ENCODE data around the gene SNAP91. TPM values are rescaled to one million over a fixed set of nuclear protein-coding genes. Genes with fewer than 3 reads are reported as not detected.

SNAP91 gene
- polyA plus RNA-seq, 1 experiment: not detected

GRCh38 chr6:83711958-83712357 lies 3.1 kb upstream of the SNAP91 start:
- H3K27ac ChIP-seq (ENCODE audit: low read depth, low read length): no peak overlapping the region
- H3K27me3 ChIP-seq (ENCODE audit: control insufficient read depth, insufficient read depth, low read length): peaks cover 28% of the 10 kb centered on the region
- no peak for DNase-seq (ENCODE audit: low read depth, low spot score)
- H3K4me3 ChIP-seq (ENCODE audit: low read depth, low read length): no peak overlapping the region
- ChIA-PET CTCF (no interaction called here), POLR2A (no interaction called here)
- peaks cover 2% of the 10 kb centered on the region; the same call in 1 of the 2 replicates for H3K9me3 ChIP-seq (ENCODE audit: control insufficient read depth, insufficient read depth, low read length)
- TF ChIP-seq CTCF (IDR thresholded peaks at IDR 0.05; ENCODE audit: low read depth, low read length): no peak

GRCh38 chr6:83709748-83710050 lies 798 bp upstream of the SNAP91 start:
- no peak overlapping the region for H3K27ac ChIP-seq (ENCODE audit: low read depth, low read length)
- ChIA-PET POLR2A (no interaction called here), CTCF (interaction anchor here (0.6 kb wide), 1 partner anchor 512 kb away, joined by 3 read pairs; no protein-coding TSS in a partner anchor)
- peaks cover 2% of the 10 kb centered on the region; the same call in 1 of the 2 replicates for H3K9me3 ChIP-seq (ENCODE audit: control insufficient read depth, insufficient read depth, low read length)
- H3K27me3 ChIP-seq (ENCODE audit: control insufficient read depth, insufficient read depth, low read length): peaks cover 34% of the 10 kb centered on the region
- H3K4me3 ChIP-seq (ENCODE audit: low read depth, low read length): no peak overlapping the region
- no peak for DNase-seq (ENCODE audit: low read depth, low spot score)
- TF ChIP-seq CTCF (IDR thresholded peaks at IDR 0.05; ENCODE audit: low read depth, low read length): no peak

GRCh38 chr6:83708546-83708969 lies 343 bp downstream of the SNAP91 start:
- Histone ChIP-seq H3K27ac (ENCODE audit: low read depth, low read length) (no peak overlapping the region), H3K9me3 (ENCODE audit: control insufficient read depth, insufficient read depth, low read length) (peaks cover 2% of the 10 kb centered on the region; the same call in 1 of the 2 replicates), H3K4me3 (ENCODE audit: low read depth, low read length) (peak overlapping the region; percentile 32), H3K27me3 (ENCODE audit: control insufficient read depth, insufficient read depth, low read length) (peaks cover 34% of the 10 kb centered on the region)
- DNase-seq (ENCODE audit: low read depth, low spot score): no peak
- POLR2A ChIA-PET: no interaction called here
- CTCF ChIA-PET: no interaction called here
- TF ChIP-seq CTCF (IDR thresholded peaks at IDR 0.05; ENCODE audit: low read depth, low read length): no peak

GRCh38 chr6:83707829-83708545 lies 914 bp downstream of the SNAP91 start:
- H3K9me3 ChIP-seq (ENCODE audit: control insufficient read depth, insufficient read depth, low read length): peaks cover 2% of the 10 kb centered on the region; the same call in 1 of the 2 replicates
- DNase-seq (ENCODE audit: low read depth, low spot score): no peak
- CTCF ChIA-PET: no interaction called here
- POLR2A ChIA-PET: no interaction called here
- H3K27me3 ChIP-seq (ENCODE audit: control insufficient read depth, insufficient read depth, low read length): peaks cover 34% of the 10 kb centered on the region
- no peak overlapping the region for H3K27ac ChIP-seq (ENCODE audit: low read depth, low read length)
- H3K4me3 ChIP-seq (ENCODE audit: low read depth, low read length): peak overlapping the region; percentile 32
- no peak for TF ChIP-seq CTCF (IDR thresholded peaks at IDR 0.05; ENCODE audit: low read depth, low read length)

- POLR2A ChIA-PET: no interaction called here
- no peak for TF ChIP-seq CTCF (IDR thresholded peaks at IDR 0.05; ENCODE audit: low read depth, low read length)
- Histone ChIP-seq H3K27me3 (ENCODE audit: control insufficient read depth, insufficient read depth, low read length) (peaks cover 13% of the 10 kb centered on the region), H3K9me3 (ENCODE audit: control insufficient read depth, insufficient read depth, low read length) (no peaks in the 10 kb centered on the region), H3K27ac (ENCODE audit: low read depth, low read length) (no peak overlapping the region), H3K4me3 (ENCODE audit: low read depth, low read length) (no peak overlapping the region)
- DNase-seq (ENCODE audit: low read depth, low spot score): no peak
- CTCF ChIA-PET: no interaction called here
Observed at GRCh38 chr6:83702749-83703148, 6.2 kb downstream of the SNAP91 start.

Data from AG04450 (cell line).